Gastrocnemius medialis (tissue), 4 donors: ENCODE data around the gene SAMD5. TPM values are rescaled to one million over a fixed set of nuclear protein-coding genes. Genes with fewer than 3 reads are reported as not detected.

Source experiments
- ATAC-seq, 2 donors: fragments of 150-250 bp; one replicate each; pipeline ENCODE4 v1.9.1; 2016
- DNase-seq, 2 donors: peaks; one replicate each; pipeline ENCODE4 v3.0.0-alpha.2; 2019
- H3K27ac ChIP-seq, 4 donors: fragments of 200-600 bp; sonication (generic); 1 replicate in 1 of 4; 2 replicates in 3 of 4; pipeline ENCODE4 v1.5.1; 2016 to 2018; ENCODE audit warnings: mild to moderate bottlenecking in 2 of 4, moderate library complexity in 1 of 4
- H3K27me3 ChIP-seq, 3 donors: fragments of 200-600 bp; sonication (generic) in 2 of 3; 1 replicate in 1 of 3; 2 replicates in 2 of 3; pipeline versions ENCODE4 v1.5.1 to v1.6.0; 2016 to 2019; ENCODE audit warnings: mild to moderate bottlenecking in 1 of 3, moderate library complexity in 1 of 3
- H3K36me3 ChIP-seq, 2 donors: fragments of 200-600 bp; sonication (generic) in 1 of 2; one replicate each; pipeline ENCODE4 v1.5.1; 2017 to 2018
- H3K4me1 ChIP-seq, 2 donors: fragments of 200-600 bp; sonication (generic) in 1 of 2; one replicate each; pipeline ENCODE4 v1.5.1; 2016 to 2017; ENCODE audit warnings: mild to moderate bottlenecking in 2 of 2
- H3K4me3 ChIP-seq, 4 donors: fragments of 200-600 bp; sonication (generic) in 3 of 4; 1 replicate in 1 of 4; 2 replicates in 3 of 4; pipeline ENCODE4 v1.5.1; 2016 to 2019; ENCODE audit warnings: mild to moderate bottlenecking in 2 of 4
- H3K9me3 ChIP-seq, 3 donors: fragments of 200-600 bp; sonication (generic) in 2 of 3; 1 replicate in 1 of 3; 2 replicates in 2 of 3; pipeline ENCODE4 v1.5.1; 2016 to 2019
- POLR2A ChIP-seq, 2 donors: fragments of 450-650 bp; IDR thresholded peaks; one replicate each; pipeline ENCODE4 v1.6.1; 2017; ENCODE audit warnings: antibody characterized with exemption in 2 of 2, mild to moderate bottlenecking in 2 of 2, moderate library complexity in 2 of 2
- in situ Hi-C, 4 donors: fragments of 200-750 bp; cut with MboI; loops; one replicate each; pipeline versions ENCODE4 v1.15.0 to v1.8.0; 2017; ENCODE audit warnings: low sequenced_read_pairs in 4 of 4
- intact Hi-C: fragments of 100-400 bp; cut with DNase I; formaldehyde crosslinking; loops from one replicate; pipeline ENCODE4 v1.15.1; 2023; ENCODE audit warnings: low total_unique reads
- total RNA-seq, 4 donors: library from RNA; depleted of rRNA; stranded (reverse); fragments of >200 nt; gene quantifications; one replicate each; pipeline versions ENCODE4 v1.1.0 to v1.2.3, GENCODE V29; 2016
- TF ChIP-seq, protein P1 (sequence below), 5 experiments: fragments of 450-650 bp in 3 of 5; fragments of 200-600 bp in 2 of 5; sonication (generic) in 2 of 5; IDR thresholded peaks in 4 of 5; conservative IDR thresholded peaks in 1 of 5; 1 replicate in 4 of 5; 2 replicates in 1 of 5; pipeline ENCODE4 v1.5.1; 2016 to 2019; ENCODE audit warnings: antibody characterized with exemption in 5 of 5, mild to moderate bottlenecking in 3 of 5, moderate library complexity in 3 of 5

The SAMD5 gene
- total RNA-seq, 4 donors from 2014 or later = 0.07 to 0.36 (median 0.07) TPM; not detected in 1

DNA sequence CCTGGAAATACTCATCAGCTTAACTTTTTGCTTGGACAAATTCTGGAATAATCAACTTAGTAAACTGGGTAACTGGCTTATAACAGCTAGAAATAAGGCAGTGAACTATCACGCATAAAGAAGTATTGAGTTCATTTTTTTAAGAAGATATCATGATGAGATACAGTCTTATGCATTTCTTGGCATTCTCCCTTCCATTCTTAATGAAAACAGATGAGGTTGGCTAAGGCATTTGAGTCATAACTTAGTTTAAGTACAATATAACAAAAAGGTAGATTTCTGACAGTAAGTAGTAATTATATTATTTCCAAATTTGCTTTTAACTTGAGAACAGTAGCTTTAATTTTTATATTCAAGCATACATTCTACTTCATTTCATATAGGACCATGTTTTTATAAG lies 56.1 kb downstream of the SAMD5 start:
- Histone ChIP-seq H3K36me3 (no peaks in the 10 kb centered on the region), H3K4me3 (no peak overlapping the region), H3K27ac (no peak overlapping the region), H3K27me3 (no peaks in the 10 kb centered on the region), H3K4me1 (peaks cover 5 to 20% of the 10 kb centered on the region in 2 donors), H3K9me3 (no peaks in the 10 kb centered on the region)
- TF ChIP-seq, protein P1, sequence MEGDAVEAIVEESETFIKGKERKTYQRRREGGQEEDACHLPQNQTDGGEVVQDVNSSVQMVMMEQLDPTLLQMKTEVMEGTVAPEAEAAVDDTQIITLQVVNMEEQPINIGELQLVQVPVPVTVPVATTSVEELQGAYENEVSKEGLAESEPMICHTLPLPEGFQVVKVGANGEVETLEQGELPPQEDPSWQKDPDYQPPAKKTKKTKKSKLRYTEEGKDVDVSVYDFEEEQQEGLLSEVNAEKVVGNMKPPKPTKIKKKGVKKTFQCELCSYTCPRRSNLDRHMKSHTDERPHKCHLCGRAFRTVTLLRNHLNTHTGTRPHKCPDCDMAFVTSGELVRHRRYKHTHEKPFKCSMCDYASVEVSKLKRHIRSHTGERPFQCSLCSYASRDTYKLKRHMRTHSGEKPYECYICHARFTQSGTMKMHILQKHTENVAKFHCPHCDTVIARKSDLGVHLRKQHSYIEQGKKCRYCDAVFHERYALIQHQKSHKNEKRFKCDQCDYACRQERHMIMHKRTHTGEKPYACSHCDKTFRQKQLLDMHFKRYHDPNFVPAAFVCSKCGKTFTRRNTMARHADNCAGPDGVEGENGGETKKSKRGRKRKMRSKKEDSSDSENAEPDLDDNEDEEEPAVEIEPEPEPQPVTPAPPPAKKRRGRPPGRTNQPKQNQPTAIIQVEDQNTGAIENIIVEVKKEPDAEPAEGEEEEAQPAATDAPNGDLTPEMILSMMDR (IDR thresholded peaks at IDR 0.05 in 4 of 5, conservative IDR thresholded peaks at IDR 0.05 in 1 of 5) = no peak
- TF ChIP-seq POLR2A (IDR thresholded peaks at IDR 0.05) = no peak
- ATAC-seq = no peak
- intact Hi-C loops = no loop called here
- in situ Hi-C loops = no loop called here
- DNase-seq = no peak

DNA sequence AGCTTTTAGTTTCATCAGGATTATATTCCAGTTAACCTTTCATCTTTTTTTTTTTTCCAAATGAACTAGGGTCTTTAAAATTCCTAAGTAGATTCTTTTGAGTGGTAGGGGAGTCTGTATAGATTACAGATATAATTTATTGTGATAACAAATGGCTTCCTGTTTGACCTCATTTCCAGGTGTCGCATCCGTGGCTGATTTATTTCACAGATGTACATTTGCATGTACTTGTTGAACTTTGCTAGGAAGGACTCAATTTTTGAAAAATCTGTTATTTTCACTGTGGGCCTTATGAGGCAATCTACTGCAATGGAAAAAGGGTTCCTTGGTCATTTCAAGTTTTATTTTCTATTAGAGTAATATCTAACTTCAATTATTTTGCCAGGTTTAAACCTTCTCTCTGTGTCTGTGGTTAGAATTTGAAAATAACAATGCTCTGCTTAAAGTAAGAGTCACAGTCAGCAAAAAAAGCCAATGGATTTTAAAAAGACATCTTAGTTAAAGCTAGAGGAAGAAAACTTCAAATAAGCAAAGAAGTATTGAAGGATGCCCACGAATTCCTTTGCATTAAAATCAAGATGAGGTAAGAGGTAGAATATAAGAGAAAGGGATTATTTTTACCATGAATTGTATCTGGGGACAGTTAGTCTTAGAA lies 57.9 kb downstream of the SAMD5 start:
- H3K36me3 ChIP-seq = no peaks in the 10 kb centered on the region
- no peaks in the 10 kb centered on the region for H3K27me3 ChIP-seq
- intact Hi-C loops = loop anchor here (2.0 kb wide), 1 partner anchor 36 kb away; no protein-coding TSS in a partner anchor
- in situ Hi-C loops = no loop called here
- no peak for DNase-seq
- TF ChIP-seq POLR2A (IDR thresholded peaks at IDR 0.05) = no peak
- TF ChIP-seq, protein P1 (IDR thresholded peaks at IDR 0.05 in 4 of 5, conservative IDR thresholded peaks at IDR 0.05 in 1 of 5) = no peak
- H3K4me3 ChIP-seq = no peak overlapping the region
- H3K9me3 ChIP-seq = no peaks in the 10 kb centered on the region
- no peak overlapping the region for H3K27ac ChIP-seq
- ATAC-seq = no peak
- H3K4me1 ChIP-seq = peaks cover 5 to 20% of the 10 kb centered on the region in 2 donors

GRCh38 chr6:147567141-147567805 lies 58.8 kb downstream of the SAMD5 start:
- DNase-seq = peak in 1 of 2 donors; percentile 12
- ATAC-seq = peak; percentile 92 to 97
- intact Hi-C loops (loop anchor here (2.0 kb wide), 1 partner anchor 36 kb away; no protein-coding TSS in a partner anchor), in situ Hi-C loops (no loop called here)
- Histone ChIP-seq H3K9me3 (no peaks in the 10 kb centered on the region), H3K4me1 (peaks cover 5 to 20% of the 10 kb centered on the region in 2 donors), H3K4me3 (peak overlapping the region in 2 of 4 donors; percentile 14 to 40), H3K36me3 (no peaks in the 10 kb centered on the region), H3K27ac (peak overlapping the region; percentile 47 to 62 (median 57)), H3K27me3 (no peaks in the 10 kb centered on the region)
- TF ChIP-seq POLR2A (IDR thresholded peaks at IDR 0.05) = no peak
- TF ChIP-seq, protein P1 (IDR thresholded peaks at IDR 0.05 in 4 of 5, conservative IDR thresholded peaks at IDR 0.05 in 1 of 5) = no peak

DNA sequence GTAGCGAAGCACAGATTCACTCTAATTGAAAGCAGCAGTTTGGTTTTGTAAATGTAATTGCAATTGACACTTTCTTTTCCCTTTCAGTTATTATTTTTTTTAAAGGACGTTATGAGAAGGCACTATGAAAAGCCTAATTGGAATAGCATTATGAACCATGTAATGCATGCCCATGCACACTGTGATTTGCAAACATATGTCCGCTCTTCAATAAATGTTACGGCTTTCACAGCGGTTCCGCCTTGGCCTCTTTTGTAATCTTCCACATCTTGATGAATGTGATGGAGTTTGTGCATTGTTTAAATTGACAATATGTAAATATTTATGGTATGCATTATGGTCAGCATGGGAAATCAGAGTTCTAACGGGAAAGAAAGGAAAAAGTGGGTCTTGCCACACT lies 61.3 kb downstream of the SAMD5 start:
- H3K4me1 ChIP-seq = peaks cover 5 to 20% of the 10 kb centered on the region in 2 donors
- no peak overlapping the region for H3K4me3 ChIP-seq
- DNase-seq (no peak), ATAC-seq (no peak)
- H3K27ac ChIP-seq = no peak overlapping the region
- in situ Hi-C loops = no loop called here
- intact Hi-C loops = no loop called here
- no peaks in the 10 kb centered on the region for H3K9me3 ChIP-seq
- TF ChIP-seq, protein P1 (IDR thresholded peaks at IDR 0.05 in 4 of 5, conservative IDR thresholded peaks at IDR 0.05 in 1 of 5) = no peak
- TF ChIP-seq POLR2A (IDR thresholded peaks at IDR 0.05) = no peak
- H3K27me3 ChIP-seq = no peaks in the 10 kb centered on the region
- no peaks in the 10 kb centered on the region for H3K36me3 ChIP-seq
